Measurements from ENCODE around the gene MICU1. TPM values are rescaled to one million over a fixed set of nuclear protein-coding genes. Genes with fewer than 3 reads are reported as not detected.

MICU1 gene
- total RNA-seq, 3 donors from 2014 or later (not counting 1 experiment from before 2014, with no cell fraction given): 27.9 to 30.9 (median 29.4) TPM

DNA sequence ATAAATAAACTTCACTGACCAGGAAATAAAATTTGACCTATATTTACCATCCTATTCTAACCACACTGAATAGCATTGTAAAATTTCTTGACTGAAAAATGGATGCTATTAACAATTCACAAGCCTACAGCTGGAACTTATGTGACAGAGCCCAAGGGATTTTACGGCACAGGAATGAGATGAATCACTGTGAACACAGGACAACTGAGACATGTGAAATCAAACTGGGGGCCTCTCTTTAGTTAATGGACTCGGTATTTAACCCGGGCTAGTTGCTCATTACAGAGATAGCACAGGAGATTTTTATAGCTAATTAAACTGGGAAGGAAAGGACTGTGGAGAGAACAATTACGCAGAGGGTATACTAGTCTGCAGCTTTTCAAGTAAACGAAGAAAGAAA is 100.6 kb downstream of the MICU1 start:
- WGBS (ENCODE audit: insufficient coverage): 84% methylated on average over 5 of the region's 5 CpGs
- ATAC-seq (no peak), DNase-seq (no peak)
- TF ChIP-seq, protein P1, sequence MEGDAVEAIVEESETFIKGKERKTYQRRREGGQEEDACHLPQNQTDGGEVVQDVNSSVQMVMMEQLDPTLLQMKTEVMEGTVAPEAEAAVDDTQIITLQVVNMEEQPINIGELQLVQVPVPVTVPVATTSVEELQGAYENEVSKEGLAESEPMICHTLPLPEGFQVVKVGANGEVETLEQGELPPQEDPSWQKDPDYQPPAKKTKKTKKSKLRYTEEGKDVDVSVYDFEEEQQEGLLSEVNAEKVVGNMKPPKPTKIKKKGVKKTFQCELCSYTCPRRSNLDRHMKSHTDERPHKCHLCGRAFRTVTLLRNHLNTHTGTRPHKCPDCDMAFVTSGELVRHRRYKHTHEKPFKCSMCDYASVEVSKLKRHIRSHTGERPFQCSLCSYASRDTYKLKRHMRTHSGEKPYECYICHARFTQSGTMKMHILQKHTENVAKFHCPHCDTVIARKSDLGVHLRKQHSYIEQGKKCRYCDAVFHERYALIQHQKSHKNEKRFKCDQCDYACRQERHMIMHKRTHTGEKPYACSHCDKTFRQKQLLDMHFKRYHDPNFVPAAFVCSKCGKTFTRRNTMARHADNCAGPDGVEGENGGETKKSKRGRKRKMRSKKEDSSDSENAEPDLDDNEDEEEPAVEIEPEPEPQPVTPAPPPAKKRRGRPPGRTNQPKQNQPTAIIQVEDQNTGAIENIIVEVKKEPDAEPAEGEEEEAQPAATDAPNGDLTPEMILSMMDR (IDR thresholded peaks at IDR 0.05): no peak
- intact Hi-C loops (cut with micrococcal nuclease): no loop called here
- no peaks in the 10 kb centered on the region for H3K36me3 Mint-ChIP-seq
- Histone ChIP-seq H3K36me3 (ENCODE audit: control insufficient read depth, insufficient read depth, low read length) (no peaks in the 10 kb centered on the region), H3K27me3 (ENCODE audit: control insufficient read depth, insufficient read depth, low read length) (no peaks in the 10 kb centered on the region), H3K27ac (ENCODE audit: low read length) (no peak overlapping the region), H3K4me1 (ENCODE audit: control insufficient read depth, insufficient read depth, low read length) (no peaks in the 10 kb centered on the region), H3K4me3 (ENCODE audit: low read length) (no peak overlapping the region), H3K9me3 (ENCODE audit: control insufficient read depth, insufficient read depth, low read length) (no peaks in the 10 kb centered on the region)
- no peaks in the 10 kb centered on the region for H3K4me1 Mint-ChIP-seq
- no peaks in the 10 kb centered on the region for H3K9me3 Mint-ChIP-seq
- no peak overlapping the region for H3K27ac Mint-ChIP-seq
- H3K27me3 Mint-ChIP-seq (ENCODE audit: low read depth in 2 of 2): no peaks in the 10 kb centered on the region
- H3K4me3 Mint-ChIP-seq: no peak overlapping the region

DNA sequence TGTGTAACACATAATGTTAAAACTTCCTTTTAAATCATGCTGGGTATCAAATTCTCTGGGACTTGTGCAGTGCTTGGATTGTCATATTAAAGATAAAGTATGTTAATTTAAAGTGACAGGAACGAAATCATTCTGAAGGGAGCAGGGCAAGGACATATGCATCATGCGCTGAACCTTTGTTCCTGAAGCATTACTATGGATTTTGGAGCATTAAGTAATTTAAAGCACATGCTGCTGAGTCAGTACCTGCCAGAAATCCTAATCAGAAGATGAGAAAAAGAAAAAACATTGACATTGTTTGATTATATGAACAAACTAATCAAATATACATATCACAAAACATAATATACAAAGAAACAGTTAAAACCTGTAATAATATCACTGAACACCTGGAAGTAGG is 101.4 kb downstream of the MICU1 start:
- Histone ChIP-seq H3K27me3 (ENCODE audit: control insufficient read depth, insufficient read depth, low read length) (no peaks in the 10 kb centered on the region), H3K27ac (ENCODE audit: low read length) (no peak overlapping the region), H3K9me3 (ENCODE audit: control insufficient read depth, insufficient read depth, low read length) (no peaks in the 10 kb centered on the region), H3K4me3 (ENCODE audit: low read length) (no peak overlapping the region), H3K36me3 (ENCODE audit: control insufficient read depth, insufficient read depth, low read length) (no peaks in the 10 kb centered on the region), H3K4me1 (ENCODE audit: control insufficient read depth, insufficient read depth, low read length) (no peaks in the 10 kb centered on the region)
- DNase-seq: no peak
- whole genome bisulfite sequencing (ENCODE audit: insufficient coverage): 98% methylated on average over 2 of the region's 2 CpGs
- Mint-ChIP-seq H3K4me3 (no peak overlapping the region), H3K9me3 (no peaks in the 10 kb centered on the region), H3K27me3 (ENCODE audit: low read depth in 2 of 2) (no peaks in the 10 kb centered on the region), H3K36me3 (no peaks in the 10 kb centered on the region), H3K27ac (no peak overlapping the region), H3K4me1 (no peaks in the 10 kb centered on the region)
- intact Hi-C loops (cut with micrococcal nuclease): no loop called here
- no peak for ATAC-seq
- TF ChIP-seq, protein P1 (IDR thresholded peaks at IDR 0.05): no peak

DNA sequence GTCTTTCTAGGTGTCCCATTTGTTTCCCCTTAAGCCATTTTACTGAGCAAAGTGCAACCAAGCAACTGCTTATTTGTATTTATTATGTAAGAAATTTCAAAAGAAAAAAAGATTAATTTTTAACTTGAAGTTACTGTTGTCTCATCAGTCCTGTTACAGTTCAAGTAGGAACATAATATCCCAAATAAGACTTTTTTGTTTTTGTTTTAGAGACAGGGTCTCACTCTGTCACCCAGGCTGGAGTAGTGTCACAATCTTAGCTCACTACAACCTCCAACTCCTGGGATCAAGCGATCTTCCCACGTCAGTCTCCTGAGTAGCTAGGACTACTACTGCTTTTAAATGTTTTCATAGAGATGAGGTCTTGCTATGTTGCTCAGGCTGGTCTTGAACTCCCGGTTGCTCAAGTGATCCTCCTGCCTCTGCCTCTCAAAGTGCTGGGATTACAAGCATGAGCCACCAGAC is 101.9 kb downstream of the MICU1 start:
- WGBS (ENCODE audit: insufficient coverage): 86% methylated on average over 3 of the region's 3 CpGs
- no peaks in the 10 kb centered on the region for H3K27me3 ChIP-seq (ENCODE audit: control insufficient read depth, insufficient read depth, low read length)
- TF ChIP-seq, protein P1 (IDR thresholded peaks at IDR 0.05): no peak
- Mint-ChIP-seq H3K4me3 (no peak overlapping the region), H3K9me3 (no peaks in the 10 kb centered on the region), H3K27me3 (ENCODE audit: low read depth in 2 of 2) (no peaks in the 10 kb centered on the region), H3K4me1 (no peaks in the 10 kb centered on the region), H3K27ac (no peak overlapping the region), H3K36me3 (no peaks in the 10 kb centered on the region)
- no peak for DNase-seq
- ATAC-seq: no peak
- H3K9me3 ChIP-seq (ENCODE audit: control insufficient read depth, insufficient read depth, low read length): no peaks in the 10 kb centered on the region
- H3K4me3 ChIP-seq (ENCODE audit: low read length): no peak overlapping the region
- H3K4me1 ChIP-seq (ENCODE audit: control insufficient read depth, insufficient read depth, low read length): no peaks in the 10 kb centered on the region
- no peak overlapping the region for H3K27ac ChIP-seq (ENCODE audit: low read length)
- intact Hi-C loops (cut with micrococcal nuclease): no loop called here
- H3K36me3 ChIP-seq (ENCODE audit: control insufficient read depth, insufficient read depth, low read length): no peaks in the 10 kb centered on the region

DNA sequence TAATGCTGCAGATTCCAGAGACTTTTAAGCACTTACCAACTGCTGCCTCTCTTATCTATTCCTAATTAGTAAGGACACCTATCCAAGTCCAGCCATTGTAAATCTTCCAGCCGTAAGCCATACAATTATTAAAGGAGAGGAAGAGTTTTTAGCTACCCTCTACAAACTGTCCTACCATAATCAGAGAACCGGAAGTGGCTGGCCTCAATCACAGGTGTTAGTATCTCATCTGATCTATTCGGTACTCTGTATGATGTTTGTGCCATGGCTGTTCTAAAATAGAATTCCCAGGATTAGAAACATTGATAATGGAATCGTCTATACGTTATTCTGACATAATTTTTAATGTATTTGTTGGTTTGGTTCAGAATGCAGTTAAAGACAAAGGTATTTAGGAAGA is 102.8 kb downstream of the MICU1 start:
- 79% methylated on average over 2 of the region's 5 CpGs for WGBS (ENCODE audit: insufficient coverage)
- TF ChIP-seq, protein P1 (IDR thresholded peaks at IDR 0.05): no peak
- Mint-ChIP-seq H3K4me3 (no peak overlapping the region), H3K9me3 (no peaks in the 10 kb centered on the region), H3K27ac (no peak overlapping the region), H3K4me1 (no peaks in the 10 kb centered on the region), H3K36me3 (no peaks in the 10 kb centered on the region), H3K27me3 (ENCODE audit: low read depth in 2 of 2) (no peaks in the 10 kb centered on the region)
- intact Hi-C loops (cut with micrococcal nuclease): no loop called here
- no peak for ATAC-seq
- DNase-seq: no peak
- no peak overlapping the region for H3K27ac ChIP-seq (ENCODE audit: low read length)
- no peaks in the 10 kb centered on the region for H3K27me3 ChIP-seq (ENCODE audit: control insufficient read depth, insufficient read depth, low read length)
- no peaks in the 10 kb centered on the region for H3K4me1 ChIP-seq (ENCODE audit: control insufficient read depth, insufficient read depth, low read length)
- H3K36me3 ChIP-seq (ENCODE audit: control insufficient read depth, insufficient read depth, low read length): no peaks in the 10 kb centered on the region
- H3K9me3 ChIP-seq (ENCODE audit: control insufficient read depth, insufficient read depth, low read length): no peaks in the 10 kb centered on the region
- no peak overlapping the region for H3K4me3 ChIP-seq (ENCODE audit: low read length)

Measured in natural killer cell (primary cell).